Measurements from ENCODE around the gene KRTAP16-1.

KRTAP16-1 gene

GRCh38 chr17:41324180-41325075 is 15.3 kb upstream of the KRTAP16-1 start:
- in situ Hi-C loops (cut with MboI; ENCODE audit: low sequenced_read_pairs, unreplicated experiment): loop anchor here (25.0 kb wide), 1 partner anchor 412 kb away; no protein-coding TSS in a partner anchor
- TF ChIP-seq CTCF (IDR thresholded peaks at IDR 0.05; ENCODE audit: borderline replicate concordance, control extremely low read depth, extremely low read depth, insufficient read depth, missing control alignments): no peak
- no peak for DNase-seq (ENCODE audit: low spot score)

GRCh38 chr17:41322903-41323895 is 14.1 kb upstream of the KRTAP16-1 start:
- no peak for TF ChIP-seq CTCF (IDR thresholded peaks at IDR 0.05; ENCODE audit: borderline replicate concordance, control extremely low read depth, extremely low read depth, insufficient read depth, missing control alignments)
- no peak for DNase-seq (ENCODE audit: low spot score)
- in situ Hi-C loops (cut with MboI; ENCODE audit: low sequenced_read_pairs, unreplicated experiment): loop anchor here (25.0 kb wide), 1 partner anchor 411 kb away; no protein-coding TSS in a partner anchor

DNA sequence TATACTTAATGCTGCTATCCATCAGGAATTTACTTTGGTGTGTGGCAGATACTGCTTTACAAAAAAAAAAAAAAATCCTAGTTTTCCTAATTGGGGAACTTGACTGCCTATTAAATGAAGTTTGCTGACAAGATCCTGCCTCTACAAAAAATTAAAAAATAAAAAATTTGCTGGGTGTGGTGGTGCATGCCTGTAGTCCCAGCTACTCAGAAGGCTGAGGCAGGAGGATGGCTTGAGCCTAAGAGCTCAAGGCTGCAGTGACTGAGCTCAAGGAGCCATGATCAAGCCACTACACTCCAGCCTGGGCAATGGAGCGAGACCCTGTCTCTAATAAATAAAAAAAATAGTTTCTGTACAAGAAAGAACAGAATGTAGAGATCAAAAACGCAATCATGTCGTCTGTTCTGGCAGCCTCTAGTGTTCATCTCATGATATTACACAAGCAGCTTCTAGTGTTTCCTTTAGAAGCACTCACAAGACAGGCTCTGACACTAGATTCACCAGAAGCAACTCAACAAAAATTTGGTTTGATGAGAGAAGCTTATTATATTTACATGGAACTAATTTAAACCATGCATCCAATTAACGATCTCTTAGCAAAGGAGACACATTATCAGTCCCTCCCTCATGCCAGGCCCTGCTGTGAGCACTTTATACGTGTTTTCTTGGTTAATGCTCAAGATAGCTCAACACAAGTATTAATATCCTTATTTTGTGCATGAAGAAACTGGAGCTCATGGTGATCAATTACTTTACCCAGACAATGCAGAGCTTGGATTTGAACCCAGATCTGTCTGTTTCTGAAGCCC is 13.2 kb upstream of the KRTAP16-1 start:
- in situ Hi-C loops (cut with MboI; ENCODE audit: low sequenced_read_pairs, unreplicated experiment): loop anchor here (25.0 kb wide), 1 partner anchor 410 kb away; no protein-coding TSS in a partner anchor
- peak; percentile 63 for TF ChIP-seq CTCF (IDR thresholded peaks at IDR 0.05; ENCODE audit: borderline replicate concordance, control extremely low read depth, extremely low read depth, insufficient read depth, missing control alignments)
- peak; percentile 49 for DNase-seq (ENCODE audit: low spot score)

DNA sequence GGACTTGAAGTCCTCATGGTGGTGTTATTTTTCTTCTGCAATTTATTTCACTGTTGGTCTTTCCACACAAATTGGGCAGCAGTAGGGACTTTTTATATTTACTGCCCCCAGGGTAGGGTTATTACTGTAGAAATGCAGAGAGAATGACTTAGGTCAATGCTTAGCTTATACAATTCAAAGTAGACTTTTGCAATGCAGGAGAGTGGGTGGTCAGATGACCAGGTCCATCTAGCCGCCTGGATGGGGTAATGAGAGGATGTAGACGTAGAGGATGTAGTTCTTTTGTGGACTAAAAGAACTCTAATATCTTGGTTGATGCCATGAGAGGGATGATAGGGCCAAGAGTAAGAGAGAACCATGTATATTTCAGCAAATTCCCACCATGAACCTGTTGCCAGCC is 9.1 kb upstream of the KRTAP16-1 start:
- in situ Hi-C loops (cut with MboI; ENCODE audit: low sequenced_read_pairs, unreplicated experiment): loop anchor here (25.0 kb wide), 1 partner anchor 406 kb away; no protein-coding TSS in a partner anchor
- DNase-seq (ENCODE audit: low spot score): no peak
- TF ChIP-seq CTCF (IDR thresholded peaks at IDR 0.05; ENCODE audit: borderline replicate concordance, control extremely low read depth, extremely low read depth, insufficient read depth, missing control alignments): no peak

- in situ Hi-C loops (cut with MboI; ENCODE audit: low sequenced_read_pairs, unreplicated experiment): loop anchor here (25.0 kb wide), 1 partner anchor 404 kb away; no protein-coding TSS in a partner anchor
- no peak for TF ChIP-seq CTCF (IDR thresholded peaks at IDR 0.05; ENCODE audit: borderline replicate concordance, control extremely low read depth, extremely low read depth, insufficient read depth, missing control alignments)
These were observed 6.8 kb upstream of the KRTAP16-1 start for GRCh38 chr17:41315814-41316445.

More at GRCh38 chr17:41315814-41316445, 6.8 kb upstream of the KRTAP16-1 start:
- no peak for DNase-seq (ENCODE audit: low spot score)

Measured in GM13976 (cell line).